ENCODE measurements around the gene CTBP2. TPM values are rescaled to one million over a fixed set of nuclear protein-coding genes. Genes with fewer than 3 reads are reported as not detected.

CTBP2 gene
- total and polyA plus RNA-seq, 2 of the 13 experiments (the other 11 are each of a cell fraction or from before 2014, with no cell fraction given): 0.08 TPM; not detected in 1

- no peak for TF ChIP-seq EP300 (IDR thresholded peaks at IDR 0.05; ENCODE audit: low read depth in 2 of 2, low read length in 2 of 2)
- TF ChIP-seq EP300 (CRISPR knock-in tag; IDR thresholded peaks at IDR 0.05; ENCODE audit: borderline replicate concordance): no peak
- TF ChIP-seq BCL3 (CRISPR knock-in tag; IDR thresholded peaks at IDR 0.05): no peak
- TF ChIP-seq ZNF597 (CRISPR knock-in tag; IDR thresholded peaks at IDR 0.05): no peak
- no peak for TF ChIP-seq KLF11 (CRISPR knock-in tag; IDR thresholded peaks at IDR 0.05)
- no peak for TF ChIP-seq ZFP91 (CRISPR knock-in tag; IDR thresholded peaks at IDR 0.05; ENCODE audit: borderline replicate concordance)
- no peak for TF ChIP-seq KDM6A (CRISPR knock-in tag; IDR thresholded peaks at IDR 0.05; ENCODE audit: low read depth)
- no peak for TF ChIP-seq SOX5 (CRISPR knock-in tag; IDR thresholded peaks at IDR 0.05; ENCODE audit: borderline replicate concordance)
- TF ChIP-seq ZNF335 (CRISPR knock-in tag; IDR thresholded peaks at IDR 0.05): no peak
- no peak for TF ChIP-seq KMT2A (CRISPR knock-in tag; IDR thresholded peaks at IDR 0.05)
- no peak for TF ChIP-seq ZNF775 (CRISPR knock-in tag; IDR thresholded peaks at IDR 0.05; ENCODE audit: borderline replicate concordance)
These were observed 10.7 kb downstream of the CTBP2 start (continued) for GRCh38 chr10:125149680-125150047.

All from HepG2 (cell line).